MM.1S (cell line): Measurements from ENCODE around the gene FRYL.

Source experiments
- DNase-seq: peaks from one replicate; pipeline ENCODE4 v3.0.0-alpha.2; 2015
- H2AFZ ChIP-seq: fragments of 300-600 bp; sonication (generic); 2 replicates; pipeline ENCODE4 v1.6.0; 2016; ENCODE audit warnings: antibody characterized with exemption, low read length
- H3F3A ChIP-seq: fragments of 300-600 bp; sonication (generic); 2 replicates; pipeline ENCODE4 v1.6.1; 2016; ENCODE audit warnings: mild to moderate bottlenecking, antibody characterized with exemption, low read length, moderate library complexity, mixed read lengths; ENCODE audit not compliant: insufficient read depth
- H3K27ac ChIP-seq: fragments of 300-600 bp; sonication (generic); 2 replicates; pipeline ENCODE4 v1.5.1; 2016; ENCODE audit warnings: mild to moderate bottlenecking, low read length
- H3K27me3 ChIP-seq: fragments of 300-600 bp; sonication (generic); replicated peaks from 2 replicates; pipeline ENCODE4 v1.6.0; 2016; ENCODE audit warnings: low read length; ENCODE audit not compliant: insufficient read depth
- H3K36me3 ChIP-seq: fragments of 300-600 bp; sonication (generic); replicated peaks from 2 replicates; pipeline ENCODE4 v1.6.1; 2016; ENCODE audit warnings: mild to moderate bottlenecking, low read length, mixed read lengths; ENCODE audit not compliant: insufficient read depth
- H3K4me1 ChIP-seq: fragments of 300-600 bp; sonication (generic); 2 replicates; pipeline ENCODE4 v1.6.1; 2016; ENCODE audit warnings: low read length, mixed read lengths
- H3K4me2 ChIP-seq: fragments of 300-600 bp; sonication (generic); 2 replicates; pipeline ENCODE4 v1.6.0; 2016; ENCODE audit warnings: low read depth, low read length
- H3K4me3 ChIP-seq: fragments of 300-600 bp; sonication (generic); 2 replicates; pipeline ENCODE4 v1.5.1; 2016; ENCODE audit warnings: low read length, mixed read lengths
- H3K79me2 ChIP-seq: fragments of 300-600 bp; sonication (generic); 2 replicates; pipeline ENCODE4 v1.6.1; 2016; ENCODE audit warnings: mixed run types, low read length, mixed read lengths
- H3K9ac ChIP-seq: fragments of 300-600 bp; sonication (generic); 2 replicates; pipeline ENCODE4 v1.6.1; 2016; ENCODE audit warnings: low read length, mixed read lengths
- H3K9me2 ChIP-seq: fragments of 300-600 bp; sonication (generic); replicated peaks from 2 replicates; pipeline ENCODE4 v1.6.1; 2016; ENCODE audit warnings: mild to moderate bottlenecking, low read length, mixed read lengths; ENCODE audit not compliant: insufficient read depth
- H3K9me3 ChIP-seq: fragments of 300-600 bp; sonication (generic); replicated peaks from 2 replicates; pipeline ENCODE4 v1.6.1; 2016; ENCODE audit warnings: mild to moderate bottlenecking, low read length, mixed read lengths; ENCODE audit not compliant: insufficient read depth
- H4K20me1 ChIP-seq: fragments of 300-600 bp; sonication (generic); 2 replicates; pipeline ENCODE4 v1.6.1; 2016; ENCODE audit warnings: mild to moderate bottlenecking, low read length, moderate library complexity, mixed read lengths; ENCODE audit not compliant: insufficient read depth
- CTCF ChIP-seq: fragments of 300-600 bp; sonication (generic); IDR thresholded peaks from 2 replicates; pipeline ENCODE4 v1.5.1; 2016; ENCODE audit warnings: antibody characterized with exemption, low read length, mixed read lengths
- EZH2 ChIP-seq: fragments of 300-600 bp; sonication (generic); optimal IDR thresholded peaks from 2 replicates; pipeline ENCODE3; 2017; ENCODE audit warnings: low read depth, mild to moderate bottlenecking, antibody characterized with exemption, low read length, mixed read lengths
- EZH2phosphoT487 ChIP-seq: fragments of 300-600 bp; sonication (generic); IDR thresholded peaks from 2 replicates; pipeline ENCODE4 v1.6.1; 2018; ENCODE audit warnings: antibody characterized with exemption, low read length

FRYL gene

GRCh38 chr4:48590884-48591283 lies 189.2 kb downstream of the FRYL start:
- no peaks in the 10 kb centered on the region for H3K9me3 ChIP-seq
- H3K4me3 ChIP-seq: no peak overlapping the region
- H4K20me1 ChIP-seq: no peaks in the 10 kb centered on the region
- H3K9ac ChIP-seq: no peak overlapping the region
- H3K9me2 ChIP-seq: no peaks in the 10 kb centered on the region
- no peaks in the 10 kb centered on the region for H3K27me3 ChIP-seq
- H3K4me1 ChIP-seq: no peaks in the 10 kb centered on the region
- H2AFZ ChIP-seq: no peak overlapping the region
- no peaks in the 10 kb centered on the region for H3K36me3 ChIP-seq
- no peak for TF ChIP-seq EZH2phosphoT487
- no peak for TF ChIP-seq CTCF
- H3K27ac ChIP-seq: no peak overlapping the region
- H3K79me2 ChIP-seq: no peaks in the 10 kb centered on the region
- H3K4me2 ChIP-seq: no peak overlapping the region
- DNase-seq: no peak
- no peaks in the 10 kb centered on the region for H3F3A ChIP-seq

GRCh38 chr4:48589098-48589445 lies 191.0 kb downstream of the FRYL start:
- no peak for TF ChIP-seq CTCF
- TF ChIP-seq EZH2phosphoT487: no peak
- no peak for TF ChIP-seq EZH2
- no peaks in the 10 kb centered on the region for H3K4me1 ChIP-seq
- H3K4me2 ChIP-seq: no peak overlapping the region
- H3K9me2 ChIP-seq: no peaks in the 10 kb centered on the region
- H3K4me3 ChIP-seq: no peak overlapping the region
- H3K27me3 ChIP-seq: no peaks in the 10 kb centered on the region
- no peak overlapping the region for H3K27ac ChIP-seq
- H3K9ac ChIP-seq: no peak overlapping the region
- H3K36me3 ChIP-seq: no peaks in the 10 kb centered on the region
- no peaks in the 10 kb centered on the region for H3K79me2 ChIP-seq
- H4K20me1 ChIP-seq: no peaks in the 10 kb centered on the region
- no peaks in the 10 kb centered on the region for H3K9me3 ChIP-seq
- H3F3A ChIP-seq: no peaks in the 10 kb centered on the region
- H2AFZ ChIP-seq: no peak overlapping the region
- no peak for DNase-seq

GRCh38 chr4:48588230-48589097 lies 191.6 kb downstream of the FRYL start:
- Histone ChIP-seq H3K4me1 (no peaks in the 10 kb centered on the region), H3F3A (no peaks in the 10 kb centered on the region), H3K4me2 (no peak overlapping the region), H3K9me3 (no peaks in the 10 kb centered on the region), H3K36me3 (no peaks in the 10 kb centered on the region), H4K20me1 (no peaks in the 10 kb centered on the region), H3K27ac (no peak overlapping the region), H3K9me2 (no peaks in the 10 kb centered on the region), H3K4me3 (no peak overlapping the region), H3K79me2 (no peaks in the 10 kb centered on the region), H2AFZ (no peak overlapping the region), H3K27me3 (no peaks in the 10 kb centered on the region), H3K9ac (no peak overlapping the region)
- DNase-seq: no peak
- TF ChIP-seq CTCF (no peak), EZH2phosphoT487 (no peak), EZH2 (no peak)
